ENCODE data around the gene PPP3CA.

DNA sequence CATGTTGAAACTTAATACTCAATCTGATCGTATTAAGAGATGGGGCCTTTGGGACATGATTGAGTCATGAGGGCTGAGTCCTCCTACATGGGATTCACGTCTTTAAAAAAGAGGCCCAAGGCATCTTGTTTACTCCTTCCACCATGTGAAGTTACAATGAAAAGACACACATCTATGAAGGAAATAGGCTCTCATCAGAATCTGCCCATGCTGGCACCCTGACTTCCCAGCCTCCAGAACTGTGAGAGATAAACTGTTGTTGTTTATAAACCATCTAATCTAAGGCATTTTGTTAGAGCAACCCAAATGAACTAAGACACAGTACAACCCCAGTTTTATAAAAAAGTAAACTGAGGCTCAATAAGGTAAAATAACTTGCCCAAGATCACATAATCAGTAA, 32.3 kb downstream of the PPP3CA start:
- TF ChIP-seq EZH2 (IDR thresholded peaks at IDR 0.05; ENCODE audit: low read length) (no peak), CTCF (optimal IDR thresholded peaks at IDR 0.05 in 1 of 3, IDR thresholded peaks at IDR 0.05 in 1 of 3, conservative IDR thresholded peaks at IDR 0.05 in 1 of 3; ENCODE audit: extremely low read depth in 1 of 3, insufficient read depth in 2 of 3, low read length in 3 of 3) (no peak)
